ENCODE data around the gene CALB2.

CALB2 gene

DNA sequence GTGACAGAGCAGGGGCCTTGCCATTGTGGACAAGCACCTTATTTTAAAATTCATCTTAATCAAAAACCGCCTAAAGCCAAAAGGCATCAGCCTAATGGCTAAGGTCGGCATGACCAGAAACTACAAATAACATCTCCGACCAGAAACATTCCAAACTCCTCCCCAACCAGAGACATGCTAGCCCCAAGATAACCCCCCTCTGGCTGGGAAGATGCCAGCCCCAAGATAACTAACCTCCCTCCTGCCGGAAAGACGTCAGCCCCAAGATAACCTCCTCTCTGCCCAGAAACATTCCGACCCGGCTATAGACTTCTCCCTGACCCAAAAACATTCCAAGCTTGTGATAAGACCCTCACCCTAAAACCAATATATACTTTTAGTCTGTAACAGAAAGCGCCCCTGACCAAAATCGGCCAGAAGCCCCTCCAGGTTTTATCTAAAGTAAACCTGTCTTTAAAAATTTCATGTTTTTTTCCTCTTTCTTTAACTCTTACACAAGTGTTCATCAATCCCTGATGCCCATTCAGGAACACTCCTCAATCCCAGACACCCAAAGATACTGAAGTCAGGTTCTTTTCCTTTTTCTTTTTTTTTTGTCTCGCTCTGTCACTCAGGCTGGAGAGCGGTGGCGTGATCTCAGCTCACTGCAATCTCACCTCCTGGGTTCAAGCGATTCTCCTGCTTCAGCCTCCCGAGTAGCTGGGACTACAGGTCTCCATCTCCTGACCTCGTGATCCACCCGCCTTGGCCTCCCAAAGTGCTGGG is 50.7 kb downstream of the CALB2 start:
- peaks cover 12% of the 10 kb centered on the region for H3K4me1 ChIP-seq (ENCODE audit: control insufficient read depth, insufficient read depth, low read length, poor library complexity, severe bottlenecking)
- H3K36me3 ChIP-seq (ENCODE audit: control insufficient read depth, insufficient read depth, low read length): no peaks in the 10 kb centered on the region
- 73 to 74% methylated on average over 13 to 16 of the region's 16 CpGs for WGBS, 2 experiments (ENCODE audit: insufficient coverage in 2 of 2)
- H3K9me3 ChIP-seq (ENCODE audit: control insufficient read depth, low read length): peaks cover 6% of the 10 kb centered on the region
- H3K4me3 ChIP-seq (ENCODE audit: extremely low read depth, insufficient read depth, low read length, poor library complexity, severe bottlenecking): no peak overlapping the region
- no peak overlapping the region for H3K27ac ChIP-seq (ENCODE audit: low read depth, low read length, severe bottlenecking)

DNA sequence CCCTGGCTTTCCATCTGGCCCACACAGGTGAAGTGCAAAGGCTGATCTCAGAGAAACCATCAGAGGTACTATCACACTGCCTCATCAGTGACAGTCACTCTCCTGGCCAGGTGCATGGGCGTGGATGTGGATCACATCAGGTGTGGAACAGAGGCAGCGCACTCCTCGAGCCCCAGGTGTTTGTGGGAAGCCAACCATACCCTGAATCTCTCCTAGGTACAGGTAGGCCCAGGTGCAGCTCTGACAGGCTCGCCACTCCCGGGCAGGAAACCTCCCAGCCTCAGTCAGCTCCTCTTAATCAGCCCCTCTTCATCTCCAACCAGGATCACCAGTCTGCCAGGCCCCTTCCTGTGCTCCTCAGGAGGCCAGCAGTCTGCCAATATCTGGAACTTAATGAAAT is 51.6 kb downstream of the CALB2 start:
- 93 to 95% methylated on average over 3 to 5 of the region's 5 CpGs for WGBS, 2 experiments (ENCODE audit: insufficient coverage in 2 of 2)
- Histone ChIP-seq H3K9me3 (ENCODE audit: control insufficient read depth, low read length) (no peaks in the 10 kb centered on the region), H3K27ac (ENCODE audit: low read depth, low read length, severe bottlenecking) (no peak overlapping the region), H3K4me1 (ENCODE audit: control insufficient read depth, insufficient read depth, low read length, poor library complexity, severe bottlenecking) (peaks cover 12% of the 10 kb centered on the region), H3K36me3 (ENCODE audit: control insufficient read depth, insufficient read depth, low read length) (no peaks in the 10 kb centered on the region), H3K4me3 (ENCODE audit: extremely low read depth, insufficient read depth, low read length, poor library complexity, severe bottlenecking) (no peak overlapping the region)

DNA sequence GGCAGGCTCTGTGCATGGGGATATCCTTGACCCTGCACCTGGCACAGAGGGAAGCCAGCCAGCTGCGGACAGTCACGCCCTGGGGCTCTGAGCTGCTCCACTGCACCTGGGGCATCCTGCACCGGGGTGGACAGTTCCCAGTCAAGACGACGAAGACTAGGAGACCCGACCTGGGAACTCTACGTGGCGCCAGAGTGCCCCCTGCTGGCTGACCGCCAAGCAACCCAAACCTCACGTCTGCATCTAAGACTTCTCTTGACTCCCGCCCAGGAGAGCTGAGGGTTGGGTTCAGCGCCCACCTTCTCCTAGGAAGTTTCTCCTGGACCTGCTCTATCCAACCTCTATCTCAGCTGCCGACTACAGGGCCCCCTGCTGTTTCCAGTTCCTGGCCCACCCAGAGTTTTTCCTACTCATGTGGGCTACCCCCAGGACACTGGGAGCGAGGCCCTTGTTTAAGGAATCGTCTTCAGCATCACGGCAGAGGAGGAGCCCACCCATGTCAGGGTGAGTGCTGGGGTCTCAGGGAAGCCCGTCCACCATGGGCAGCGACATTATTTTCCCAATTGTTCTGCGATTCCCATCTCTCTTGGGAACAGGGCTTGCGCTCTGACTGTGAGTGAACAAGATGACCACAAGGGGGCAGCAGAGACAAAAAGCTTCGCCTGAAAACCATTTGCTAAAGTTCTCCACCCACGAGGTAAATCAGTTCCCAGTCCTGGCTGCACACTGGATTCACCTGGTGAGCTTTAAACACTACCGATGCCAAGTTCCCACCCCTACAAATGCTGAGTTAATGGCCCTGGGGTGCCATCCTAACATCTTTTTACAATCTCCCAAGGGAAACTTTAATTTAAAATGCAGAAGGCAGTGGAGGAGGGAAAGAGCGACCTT is 54.0 kb downstream of the CALB2 start:
- H3K36me3 ChIP-seq (ENCODE audit: control insufficient read depth, insufficient read depth, low read length): no peaks in the 10 kb centered on the region
- H3K4me1 ChIP-seq (ENCODE audit: control insufficient read depth, insufficient read depth, low read length, poor library complexity, severe bottlenecking): peaks cover 12% of the 10 kb centered on the region
- peak overlapping the region; percentile 19 for H3K4me3 ChIP-seq (ENCODE audit: extremely low read depth, insufficient read depth, low read length, poor library complexity, severe bottlenecking)
- 12 to 15% methylated on average over 20 to 22 of the region's 24 CpGs for WGBS, 2 experiments (ENCODE audit: insufficient coverage in 2 of 2)
- no peaks in the 10 kb centered on the region for H3K9me3 ChIP-seq (ENCODE audit: control insufficient read depth, low read length)
- no peak overlapping the region for H3K27ac ChIP-seq (ENCODE audit: low read depth, low read length, severe bottlenecking)

DNA sequence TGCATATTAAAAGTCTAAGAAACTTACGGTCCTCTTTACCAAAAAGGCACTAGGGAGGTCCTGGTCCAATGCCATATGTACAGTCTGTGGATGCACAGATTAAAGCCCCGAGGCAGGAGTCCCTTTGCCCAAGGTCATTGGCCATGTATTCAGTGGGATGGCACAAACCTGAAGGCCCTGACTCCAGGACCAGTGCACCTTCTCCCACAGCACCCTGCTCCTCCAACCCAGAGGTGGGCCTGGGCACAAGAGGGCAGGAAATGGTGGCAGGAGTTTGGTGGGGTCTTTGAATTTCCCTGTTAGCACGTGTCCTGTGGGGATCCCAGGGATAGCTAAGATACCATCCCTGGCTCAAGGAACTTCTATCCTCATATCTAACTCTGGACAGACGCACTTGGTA is 54.8 kb downstream of the CALB2 start:
- peaks cover 10% of the 10 kb centered on the region for H3K4me1 ChIP-seq (ENCODE audit: control insufficient read depth, insufficient read depth, low read length, poor library complexity, severe bottlenecking)
- no peak overlapping the region for H3K27ac ChIP-seq (ENCODE audit: low read depth, low read length, severe bottlenecking)
- 65 to 83% methylated on average over 1 to 3 of the region's 4 CpGs for WGBS, 2 experiments (ENCODE audit: insufficient coverage in 2 of 2)
- H3K4me3 ChIP-seq (ENCODE audit: extremely low read depth, insufficient read depth, low read length, poor library complexity, severe bottlenecking): no peak overlapping the region
- H3K36me3 ChIP-seq (ENCODE audit: control insufficient read depth, insufficient read depth, low read length): no peaks in the 10 kb centered on the region
- H3K9me3 ChIP-seq (ENCODE audit: control insufficient read depth, low read length): no peaks in the 10 kb centered on the region

DNA sequence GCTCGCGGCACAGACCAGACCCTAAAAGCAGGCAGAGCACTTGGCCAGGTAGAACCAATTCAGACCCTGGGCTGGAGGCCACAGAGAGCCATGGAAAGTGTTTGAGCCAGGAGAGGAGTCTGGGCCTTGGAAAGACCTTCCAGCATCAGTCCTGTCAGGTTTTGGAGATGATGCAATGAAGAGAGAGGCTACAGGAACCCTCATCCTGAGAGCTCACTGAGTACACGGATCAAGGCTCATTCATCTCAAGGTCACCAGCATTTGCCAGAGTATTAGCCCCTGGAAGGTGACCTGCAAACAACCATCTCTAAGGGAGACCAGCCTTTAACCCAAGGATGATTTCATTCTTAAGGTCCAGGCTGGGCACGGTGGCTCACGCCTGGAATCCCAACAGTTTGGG is 55.5 kb downstream of the CALB2 start:
- Histone ChIP-seq H3K27ac (ENCODE audit: low read depth, low read length, severe bottlenecking) (no peak overlapping the region), H3K36me3 (ENCODE audit: control insufficient read depth, insufficient read depth, low read length) (no peaks in the 10 kb centered on the region), H3K9me3 (ENCODE audit: control insufficient read depth, low read length) (no peaks in the 10 kb centered on the region), H3K4me3 (ENCODE audit: extremely low read depth, insufficient read depth, low read length, poor library complexity, severe bottlenecking) (no peak overlapping the region), H3K4me1 (ENCODE audit: control insufficient read depth, insufficient read depth, low read length, poor library complexity, severe bottlenecking) (peaks cover 3% of the 10 kb centered on the region)
- WGBS, 2 experiments (ENCODE audit: insufficient coverage in 2 of 2): 97 to 98% methylated on average over 5 of the region's 5 CpGs

DNA sequence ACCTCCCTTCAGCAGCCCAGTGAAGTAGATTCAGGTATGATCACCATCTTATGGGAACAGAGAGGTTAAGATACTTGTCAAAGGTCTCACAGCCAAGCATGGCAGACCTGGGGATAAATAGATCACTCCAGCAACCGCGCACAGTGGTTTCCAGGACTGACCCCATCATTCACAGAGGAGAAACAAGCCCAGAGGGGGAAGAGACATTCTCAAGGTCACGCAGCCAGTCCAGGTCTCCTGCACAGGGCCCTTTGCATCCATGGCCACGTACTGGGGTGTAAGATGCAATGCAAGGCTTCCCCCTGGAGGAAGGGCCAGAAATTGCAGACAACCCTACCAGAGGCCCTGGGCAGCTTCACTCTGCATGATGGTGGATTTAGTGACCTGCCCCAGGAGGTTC is 63.4 kb downstream of the CALB2 start:
- Histone ChIP-seq H3K4me1 (ENCODE audit: control insufficient read depth, insufficient read depth, low read length, poor library complexity, severe bottlenecking) (no peaks in the 10 kb centered on the region), H3K27ac (ENCODE audit: low read depth, low read length, severe bottlenecking) (no peak overlapping the region), H3K4me3 (ENCODE audit: extremely low read depth, insufficient read depth, low read length, poor library complexity, severe bottlenecking) (no peak overlapping the region), H3K36me3 (ENCODE audit: control insufficient read depth, insufficient read depth, low read length) (no peaks in the 10 kb centered on the region), H3K9me3 (ENCODE audit: control insufficient read depth, low read length) (no peaks in the 10 kb centered on the region)
- 63% methylated on average over 3 of the region's 4 CpGs; no CpG with 5 or more reads in 1 of the 2 experiments for WGBS, 2 experiments (ENCODE audit: insufficient coverage in 2 of 2)

DNA sequence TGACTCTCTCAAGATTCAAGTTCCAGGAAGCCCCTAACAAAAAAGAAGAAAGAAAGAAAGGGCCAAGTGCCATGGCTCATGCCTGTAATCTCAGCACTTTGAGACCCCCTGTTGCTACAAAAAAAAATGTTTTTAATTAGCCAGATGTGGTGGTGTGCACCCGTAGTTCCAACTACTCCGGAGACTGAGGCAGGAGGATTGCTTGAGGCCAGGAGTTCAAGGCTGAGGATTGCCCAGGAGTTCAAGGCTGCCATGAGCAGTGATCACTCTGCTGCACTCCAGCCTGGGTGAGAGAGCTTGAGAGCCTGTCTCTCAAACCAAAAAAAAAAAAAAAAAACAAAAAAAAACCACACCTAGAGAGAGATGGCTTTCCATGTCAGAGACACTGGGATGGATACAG is 64.5 kb downstream of the CALB2 start:
- no peak overlapping the region for H3K27ac ChIP-seq (ENCODE audit: low read depth, low read length, severe bottlenecking)
- no peak overlapping the region for H3K4me3 ChIP-seq (ENCODE audit: extremely low read depth, insufficient read depth, low read length, poor library complexity, severe bottlenecking)
- no peaks in the 10 kb centered on the region for H3K9me3 ChIP-seq (ENCODE audit: control insufficient read depth, low read length)
- no peaks in the 10 kb centered on the region for H3K36me3 ChIP-seq (ENCODE audit: control insufficient read depth, insufficient read depth, low read length)
- WGBS, 2 experiments (ENCODE audit: insufficient coverage in 2 of 2): 48 to 70% methylated on average over 2 of the region's 2 CpGs
- H3K4me1 ChIP-seq (ENCODE audit: control insufficient read depth, insufficient read depth, low read length, poor library complexity, severe bottlenecking): no peaks in the 10 kb centered on the region

DNA sequence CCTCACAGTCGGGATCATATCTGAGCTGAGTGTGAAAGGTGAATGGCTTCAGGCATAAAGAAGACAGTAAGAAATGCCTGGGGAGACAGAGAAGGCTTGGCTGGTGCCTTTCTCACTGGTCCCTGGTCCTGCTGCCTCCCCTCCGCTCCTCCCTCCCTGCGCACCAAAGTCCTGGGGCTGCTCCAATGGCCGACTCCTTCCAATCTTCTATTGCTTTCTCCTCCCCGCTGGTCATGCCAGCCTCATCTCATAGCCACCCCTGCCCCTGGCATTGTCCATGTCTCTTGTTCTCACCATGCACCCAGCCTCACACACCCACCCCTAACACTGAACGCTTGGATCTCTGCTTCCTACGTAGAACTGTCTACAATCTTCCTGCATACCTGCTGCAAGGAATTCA is 65.3 kb downstream of the CALB2 start:
- no peaks in the 10 kb centered on the region for H3K9me3 ChIP-seq (ENCODE audit: control insufficient read depth, low read length)
- WGBS, 2 experiments (ENCODE audit: insufficient coverage in 2 of 2): 84 to 91% methylated on average over 5 to 6 of the region's 7 CpGs
- no peak overlapping the region for H3K4me3 ChIP-seq (ENCODE audit: extremely low read depth, insufficient read depth, low read length, poor library complexity, severe bottlenecking)
- H3K4me1 ChIP-seq (ENCODE audit: control insufficient read depth, insufficient read depth, low read length, poor library complexity, severe bottlenecking): no peaks in the 10 kb centered on the region
- no peak overlapping the region for H3K27ac ChIP-seq (ENCODE audit: low read depth, low read length, severe bottlenecking)
- H3K36me3 ChIP-seq (ENCODE audit: control insufficient read depth, insufficient read depth, low read length): no peaks in the 10 kb centered on the region

DNA sequence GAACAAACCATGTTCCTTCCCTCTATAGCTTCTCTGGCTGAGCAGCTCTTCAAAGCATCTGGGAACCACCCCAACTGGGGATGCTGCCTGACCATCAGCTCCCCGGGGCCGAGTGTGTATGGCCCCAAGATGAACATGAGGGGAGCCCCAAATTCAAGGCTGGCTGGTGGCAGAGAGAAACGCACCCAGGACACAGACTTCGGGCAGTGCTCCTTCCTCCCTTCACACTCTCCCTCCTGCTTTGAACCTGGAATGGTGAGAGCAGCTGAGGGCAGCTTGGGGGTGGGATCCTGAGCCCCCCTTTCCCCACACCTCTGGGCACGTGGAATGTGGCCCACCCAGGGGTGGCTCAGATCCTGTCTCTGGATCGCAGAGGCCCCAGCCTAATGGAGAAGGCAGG is 66.1 kb downstream of the CALB2 start:
- 66 to 78% methylated on average over 3 to 5 of the region's 6 CpGs for WGBS, 2 experiments (ENCODE audit: insufficient coverage in 2 of 2)
- no peak overlapping the region for H3K27ac ChIP-seq (ENCODE audit: low read depth, low read length, severe bottlenecking)
- H3K4me3 ChIP-seq (ENCODE audit: extremely low read depth, insufficient read depth, low read length, poor library complexity, severe bottlenecking): no peak overlapping the region
- H3K4me1 ChIP-seq (ENCODE audit: control insufficient read depth, insufficient read depth, low read length, poor library complexity, severe bottlenecking): no peaks in the 10 kb centered on the region
- H3K9me3 ChIP-seq (ENCODE audit: control insufficient read depth, low read length): no peaks in the 10 kb centered on the region
- no peaks in the 10 kb centered on the region for H3K36me3 ChIP-seq (ENCODE audit: control insufficient read depth, insufficient read depth, low read length)

DNA sequence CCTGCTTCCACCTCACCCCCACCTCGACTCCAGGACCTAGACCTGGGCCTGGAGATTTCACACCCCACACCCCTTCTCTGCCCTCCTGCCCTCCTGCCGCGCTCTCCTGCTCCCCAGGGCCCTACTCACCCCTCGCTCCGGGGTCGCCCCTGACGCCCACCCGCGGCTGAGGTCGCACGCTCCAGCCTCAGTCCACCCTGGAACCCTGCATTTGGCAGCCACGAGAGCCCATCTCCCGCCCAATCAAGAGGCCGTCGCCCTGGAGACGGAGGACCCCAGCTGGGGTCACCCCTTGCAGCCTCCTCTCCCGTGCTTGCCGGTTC is 67.2 kb downstream of the CALB2 start:
- H3K9me3 ChIP-seq (ENCODE audit: control insufficient read depth, low read length): no peaks in the 10 kb centered on the region
- 7 to 11% methylated on average over 18 of the region's 18 CpGs for WGBS, 2 experiments (ENCODE audit: insufficient coverage in 2 of 2)
- H3K4me3 ChIP-seq (ENCODE audit: extremely low read depth, insufficient read depth, low read length, poor library complexity, severe bottlenecking): peak overlapping the region; percentile 54
- H3K27ac ChIP-seq (ENCODE audit: low read depth, low read length, severe bottlenecking): no peak overlapping the region
- no peaks in the 10 kb centered on the region for H3K36me3 ChIP-seq (ENCODE audit: control insufficient read depth, insufficient read depth, low read length)
- H3K4me1 ChIP-seq (ENCODE audit: control insufficient read depth, insufficient read depth, low read length, poor library complexity, severe bottlenecking): no peaks in the 10 kb centered on the region
